Activated CD8-positive, alpha-beta memory T cell treated with anti-CD3 and anti-CD28 coated beads for 1 hour (primary cell): ENCODE measurements around the gene CDH11.

ENCODE experiments used
- DNase-seq, 2 donors: peaks; one replicate each; pipeline ENCODE4 v3.0.0-alpha.2; 2020; ENCODE audit warnings: low read depth in 1 of 2; ENCODE audit errors: extremely low read depth in 1 of 2

The CDH11 gene

DNA sequence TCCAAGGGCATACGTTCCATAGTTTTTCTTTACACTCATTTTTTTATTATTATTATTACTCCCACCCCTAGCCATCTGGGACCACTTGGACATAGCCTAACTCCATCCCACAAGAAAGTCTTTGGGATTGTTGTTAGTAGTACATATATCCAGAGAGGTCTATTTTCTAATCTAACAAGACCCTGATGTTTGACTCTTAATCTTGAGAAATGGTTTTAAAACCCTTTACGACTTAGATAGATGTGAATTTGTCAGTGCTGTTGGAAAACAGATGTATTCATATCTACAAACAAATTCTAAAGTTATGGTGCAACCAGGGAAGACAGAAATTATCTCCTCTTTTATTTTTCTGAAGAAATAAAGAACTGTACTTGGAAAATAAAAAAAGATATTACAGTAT lies 197.8 kb downstream of the CDH11 start:
- no peak for DNase-seq

DNA sequence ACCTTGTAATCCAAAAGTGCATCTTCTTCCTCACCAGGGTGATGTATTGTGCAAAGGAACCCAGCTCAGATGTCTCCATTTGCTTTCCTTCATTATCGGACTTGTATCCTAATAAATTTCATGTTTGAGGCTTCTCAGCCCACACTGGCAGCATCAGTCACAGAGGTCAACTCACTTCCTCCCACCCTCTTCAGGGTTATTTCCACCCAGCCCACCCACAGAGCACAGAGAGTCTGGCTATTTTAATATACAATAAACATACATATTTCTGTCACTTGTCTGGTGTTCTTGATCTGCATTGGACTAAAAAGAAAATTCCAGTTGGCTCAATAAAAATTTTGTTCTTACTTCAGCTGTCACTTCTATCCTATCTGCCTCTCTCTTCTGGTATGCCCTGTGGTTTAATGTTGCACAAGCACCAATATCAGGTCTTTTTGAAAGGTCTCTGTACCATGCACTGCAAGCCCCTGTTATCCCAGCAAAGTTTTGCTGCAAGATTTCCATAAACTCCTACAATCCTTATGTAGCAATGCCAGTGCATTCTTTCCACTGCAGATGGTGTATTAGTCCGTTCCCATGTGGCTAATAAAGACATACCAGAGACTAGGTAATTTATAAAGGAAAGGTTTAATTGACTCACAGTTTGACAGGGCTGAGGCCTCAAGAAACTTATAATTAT lies 201.8 kb downstream of the CDH11 start:
- DNase-seq = no peak

DNA sequence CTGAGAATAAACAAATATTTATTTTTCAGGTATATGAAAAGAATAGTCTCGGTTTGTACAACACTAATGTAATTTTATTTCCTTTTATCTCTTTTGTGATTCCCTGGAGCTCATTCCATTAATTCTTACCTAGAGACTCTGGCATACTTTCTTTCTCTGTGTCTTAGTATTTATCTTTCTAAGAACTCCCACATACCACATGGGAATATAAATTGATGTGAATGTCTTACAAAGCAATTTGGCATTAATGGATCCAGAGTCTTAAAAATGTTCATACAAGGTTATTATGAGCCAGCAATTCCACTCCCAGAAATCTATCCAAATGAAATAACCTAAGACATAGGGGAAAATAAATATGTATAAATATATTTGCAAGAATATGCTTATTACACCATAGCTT lies 202.7 kb downstream of the CDH11 start:
- no peak for DNase-seq

DNA sequence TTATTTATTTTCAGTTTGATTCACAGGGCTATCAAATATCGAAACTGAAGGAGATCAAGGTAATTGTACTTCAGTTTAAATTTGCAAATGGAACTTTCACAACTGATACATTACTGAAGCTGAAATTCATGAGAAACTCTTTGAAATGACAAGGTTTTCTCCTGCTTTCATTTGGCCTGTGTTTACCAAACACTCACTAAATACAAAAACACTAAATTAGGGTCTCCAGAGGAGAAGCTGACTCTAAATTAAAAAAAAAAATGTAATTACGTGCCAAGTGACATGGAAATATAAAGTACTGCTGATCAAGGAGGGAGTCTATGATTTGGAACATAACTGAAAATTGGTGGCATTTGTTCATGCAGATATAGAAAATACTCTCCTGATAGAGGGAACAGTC lies 205.8 kb downstream of the CDH11 start:
- DNase-seq = no peak

DNA sequence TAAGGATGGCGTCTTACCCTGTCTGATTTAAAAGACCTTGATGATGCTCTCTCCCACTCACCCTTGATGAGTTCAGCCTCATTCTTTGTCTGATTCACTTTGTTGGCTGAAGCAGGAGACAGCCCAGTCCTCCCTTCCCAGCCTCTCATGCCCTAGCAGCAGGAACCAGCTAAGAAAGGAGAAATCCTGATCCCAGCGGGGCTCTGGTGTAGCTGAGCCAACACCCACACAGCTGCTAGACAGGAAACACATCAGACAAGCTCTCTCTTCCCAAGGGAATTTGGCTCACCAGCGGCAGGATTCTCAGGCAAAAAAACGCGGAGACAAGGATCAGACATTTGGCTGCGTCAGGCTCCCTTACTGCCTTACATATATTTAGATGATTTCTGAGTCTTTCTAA lies 211.5 kb downstream of the CDH11 start:
- DNase-seq = no peak

DNA sequence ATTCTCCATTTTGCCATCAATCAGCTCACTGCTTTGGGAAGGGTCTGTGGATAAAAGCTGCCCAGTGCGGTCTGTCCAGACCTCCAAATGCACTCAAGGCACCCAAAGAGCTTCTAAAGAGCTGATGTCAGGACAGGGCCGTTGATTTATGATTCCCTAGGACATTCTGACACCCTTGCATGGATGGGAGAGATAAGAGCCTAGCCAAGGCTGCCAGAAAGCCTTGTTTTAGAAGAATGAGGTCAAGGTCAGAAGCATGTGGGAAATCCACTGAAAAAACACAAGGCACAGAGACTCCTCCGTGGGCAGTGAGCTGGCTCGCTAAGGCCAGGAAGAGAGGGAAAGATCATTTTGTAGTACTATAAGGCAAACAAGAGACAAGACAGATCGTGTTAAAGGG lies 214.0 kb downstream of the CDH11 start:
- no peak for DNase-seq

DNA sequence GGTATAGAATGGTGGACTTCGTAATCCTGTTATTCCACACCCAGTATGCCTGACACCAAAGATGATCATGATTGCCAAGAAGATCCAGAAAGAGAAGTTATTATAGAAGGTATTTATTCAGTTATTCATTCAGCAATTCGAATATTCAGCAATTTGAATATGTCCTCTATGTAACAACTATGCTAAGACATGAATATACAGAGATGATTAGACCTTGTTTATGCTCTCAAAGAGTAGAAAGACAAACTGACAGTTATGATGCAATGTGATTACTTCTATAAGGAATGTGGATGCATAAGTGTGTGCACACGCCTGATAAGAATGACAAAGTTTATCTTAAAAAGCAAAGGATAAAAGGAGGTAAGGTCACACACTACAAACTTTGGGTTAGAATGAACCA lies 218.1 kb downstream of the CDH11 start:
- DNase-seq = no peak

DNA sequence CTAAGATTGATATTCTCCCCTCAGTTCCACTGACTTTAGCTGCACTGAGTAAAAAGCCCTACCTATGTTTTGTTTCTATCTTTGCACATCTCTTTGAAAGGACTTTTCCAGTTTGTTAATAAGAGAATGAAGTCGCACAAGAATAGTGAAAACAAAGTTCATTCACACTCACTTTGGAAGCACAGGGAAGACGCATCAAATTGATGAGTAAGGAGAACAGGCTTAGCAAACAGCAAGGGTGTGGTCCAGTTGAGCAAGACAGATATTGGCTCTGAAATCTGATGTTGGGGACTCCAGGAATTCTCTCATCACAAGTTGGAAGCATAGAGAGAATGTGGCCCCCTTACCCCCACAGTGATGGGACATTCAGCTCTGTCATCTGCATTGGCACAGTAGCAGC lies 221.3 kb downstream of the CDH11 start:
- no peak for DNase-seq

DNA sequence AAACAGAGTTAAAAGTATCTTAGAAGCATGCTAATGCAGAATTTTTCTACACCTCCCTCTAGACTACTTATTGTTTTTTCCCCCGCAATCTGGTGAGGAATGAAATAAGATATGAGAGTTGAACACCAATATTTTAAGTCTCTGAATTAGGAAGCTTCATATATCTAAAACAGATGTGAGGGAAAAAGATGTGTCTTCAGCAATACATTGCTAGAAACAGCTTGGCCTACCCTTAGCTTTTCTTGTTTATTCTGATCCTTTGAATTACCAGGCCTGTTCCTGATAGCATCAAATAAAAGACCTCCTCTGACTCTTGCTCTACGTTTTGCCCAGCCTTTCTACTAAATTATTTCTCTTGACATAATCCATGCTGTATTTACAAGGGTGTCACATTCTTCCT lies 221.8 kb downstream of the CDH11 start:
- no peak for DNase-seq

DNA sequence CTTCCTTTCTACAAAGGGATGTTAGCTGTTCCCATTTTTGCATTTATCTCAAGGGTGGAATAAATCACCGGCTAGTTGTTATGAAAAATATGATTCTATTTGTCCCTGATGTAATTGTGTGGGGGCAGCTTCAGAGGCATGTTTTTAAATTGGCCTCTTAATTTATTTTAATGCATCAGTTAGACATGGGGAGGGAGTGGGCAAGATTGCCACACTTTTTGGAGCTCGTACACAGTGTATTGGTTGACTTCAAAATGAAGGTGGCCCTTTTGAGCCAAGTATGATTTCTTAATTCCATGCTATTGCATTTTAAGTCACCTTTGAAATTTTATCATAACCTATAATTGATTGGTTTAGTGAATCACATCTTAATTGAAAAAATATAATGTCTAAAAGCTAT lies 223.7 kb downstream of the CDH11 start:
- DNase-seq = no peak
